22Rv1 (cell line): Measurements from ENCODE around the gene RAMACL.
"Not testable (repeated sequence)": the region's sequence is repeated elsewhere in the genome, so short reads cannot be mapped to it uniquely, and the experiment has no call there.

ENCODE experiments used
- H3K27ac ChIP-seq: fragments of 450-650 bp; 2 replicates; pipeline ENCODE4 v1.5.1; 2017
- CTCF ChIP-seq: fragments of 450-650 bp; IDR thresholded peaks from 2 replicates; pipeline ENCODE4 v1.5.1; 2017; ENCODE audit warnings: mild to moderate bottlenecking
- ZFX ChIP-seq: fragments of 450-650 bp; IDR thresholded peaks from 2 replicates; pipeline ENCODE4 v1.6.1; 2017; ENCODE audit warnings: antibody characterized with exemption, borderline replicate concordance

Gene RAMACL

DNA sequence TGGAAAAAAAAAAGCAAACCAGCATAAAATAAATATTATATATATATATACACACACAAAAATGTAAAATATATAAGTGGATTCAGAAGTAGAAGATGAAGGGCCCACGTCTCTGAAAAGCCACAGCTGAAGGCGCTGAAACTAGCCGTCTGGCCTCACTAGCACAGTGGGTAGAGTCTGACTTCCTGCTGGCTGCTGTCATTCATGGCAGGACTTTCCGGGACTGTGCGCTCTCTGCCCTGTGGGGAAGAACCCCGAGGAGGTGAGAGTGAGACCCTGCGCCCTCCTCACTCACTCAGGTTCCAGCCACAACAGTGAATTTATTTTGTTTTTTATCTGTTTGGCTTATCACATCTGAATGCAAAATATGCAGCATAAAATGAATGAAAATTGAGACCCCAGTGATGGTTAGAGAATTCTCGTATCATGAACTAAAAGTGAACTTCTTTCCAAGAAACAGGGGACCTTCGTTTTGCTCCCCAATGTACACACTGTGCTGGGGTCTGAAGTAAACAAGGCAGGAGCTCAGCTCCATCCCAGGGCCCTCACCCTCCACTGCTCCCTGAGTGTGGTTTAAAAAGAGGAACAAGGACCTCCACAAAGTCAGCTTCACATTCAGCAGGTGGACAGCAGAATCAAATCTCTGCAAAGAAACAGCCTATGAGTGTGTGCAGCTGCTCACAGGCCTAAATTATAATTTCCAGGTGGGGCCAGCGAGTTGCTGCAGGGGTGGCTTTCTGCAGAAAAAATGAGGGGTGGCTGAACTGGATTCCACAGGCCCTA is 1.3 kb upstream of the RAMACL start:
- TF ChIP-seq ZFX (no peak), CTCF (no peak)
- H3K27ac ChIP-seq = no peak overlapping the region

DNA sequence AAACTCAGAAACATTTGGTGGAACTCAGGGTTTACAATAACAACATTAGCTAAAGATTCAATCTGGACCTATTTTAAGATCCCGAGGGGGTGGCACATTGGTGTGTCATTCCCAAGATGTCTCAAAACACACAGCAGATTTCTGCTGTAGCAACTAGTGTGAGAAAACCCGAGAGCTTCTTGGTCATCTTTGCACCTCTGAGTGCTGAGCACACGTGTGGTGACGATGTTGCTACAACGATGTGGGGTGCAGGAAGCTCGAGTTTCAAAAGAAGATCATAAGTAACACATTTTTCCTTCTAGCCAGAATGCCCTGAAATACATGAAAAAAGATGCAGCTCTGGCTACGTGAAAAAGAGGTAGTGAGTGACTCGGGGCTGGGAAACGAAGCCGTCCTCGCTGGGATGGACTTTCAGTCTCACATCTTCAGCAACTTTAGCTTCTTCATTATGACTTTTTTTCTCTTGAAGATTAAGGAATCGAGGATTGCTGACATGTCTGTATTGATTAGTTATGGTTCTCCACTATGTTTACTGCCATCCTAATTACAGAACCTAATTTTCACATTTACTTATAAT is 1.5 kb downstream of the RAMACL start:
- no peak for TF ChIP-seq CTCF
- TF ChIP-seq ZFX = no peak

GRCh38 chr6:166584155-166584554 is 2.3 kb downstream of the RAMACL start:
- no peak for TF ChIP-seq CTCF
- no peak for TF ChIP-seq ZFX
- no peak overlapping the region for H3K27ac ChIP-seq

More for the DNA sequence above, 1.5 kb downstream of the RAMACL start:
- no peak overlapping the region for H3K27ac ChIP-seq

DNA sequence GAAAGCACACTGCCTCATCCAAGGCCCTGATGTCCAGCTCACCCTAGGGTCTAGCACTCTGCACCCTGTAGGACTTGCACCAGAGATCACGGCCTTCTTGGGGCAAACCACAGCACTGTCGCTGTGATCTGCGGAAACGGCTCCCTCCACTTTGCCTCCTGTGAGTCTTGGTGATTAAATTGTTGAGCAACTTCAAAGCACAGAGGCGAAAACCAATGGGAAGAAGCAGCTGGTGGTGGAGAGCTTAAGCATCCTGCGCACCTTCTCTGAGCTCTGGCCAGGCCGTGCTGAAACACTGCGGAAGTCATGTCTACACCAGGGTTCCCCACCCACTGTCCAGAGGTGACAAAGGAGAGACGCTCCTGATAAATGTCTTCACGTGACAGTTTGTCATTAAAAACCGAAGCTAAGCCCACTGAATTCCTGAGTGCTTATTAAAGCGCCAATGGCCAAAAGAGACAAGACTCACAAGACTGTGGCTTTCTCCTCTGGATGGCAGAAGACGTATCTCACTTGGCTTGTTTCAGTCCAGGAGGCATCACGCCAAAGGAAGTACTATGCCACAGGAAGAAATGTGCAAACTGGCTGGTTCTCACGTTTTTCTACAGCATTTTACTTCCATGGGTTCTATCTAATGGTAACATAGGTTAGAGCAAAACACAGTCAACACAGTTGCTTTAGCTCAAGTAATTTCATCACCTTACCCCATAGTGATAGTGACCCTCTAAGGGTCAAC is 3.1 kb downstream of the RAMACL start:
- no peak for TF ChIP-seq ZFX
- no peak for TF ChIP-seq CTCF
- no peak overlapping the region for H3K27ac ChIP-seq

- no peak overlapping the region for H3K27ac ChIP-seq
- no peak for TF ChIP-seq CTCF
- TF ChIP-seq ZFX = no peak
Measured at GRCh38 chr6:166582258-166582657, 4.2 kb downstream of the RAMACL start.

GRCh38 chr6:166581801-166582200 is 4.7 kb downstream of the RAMACL start:
- H3K27ac ChIP-seq = not testable (repeated sequence)

DNA sequence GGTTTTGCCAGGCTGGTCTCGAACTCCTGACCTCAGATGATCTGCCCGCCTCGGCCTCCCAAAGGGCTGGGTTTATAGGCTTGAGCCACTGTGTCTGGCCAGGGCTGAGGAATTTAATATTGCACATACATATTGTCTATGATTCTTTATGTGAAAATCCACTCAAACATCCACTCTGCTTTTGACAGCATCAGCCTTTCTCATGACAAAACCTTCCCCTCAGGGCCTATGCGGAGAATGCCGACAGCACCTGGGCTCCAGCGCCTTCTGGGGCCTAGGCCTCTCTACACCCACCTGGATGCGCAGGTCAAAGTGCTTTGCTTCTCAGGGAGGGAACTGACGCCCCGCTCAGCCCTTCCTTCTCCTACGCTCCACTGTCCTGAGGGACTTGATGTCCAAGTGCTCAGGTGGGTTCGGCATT is 5.4 kb downstream of the RAMACL start:
- H3K27ac ChIP-seq = no peak overlapping the region

More for the DNA sequence above, 5.4 kb downstream of the RAMACL start:
- TF ChIP-seq CTCF = no peak
- TF ChIP-seq ZFX = no peak
